GM19238 (cell line): Measurements from ENCODE around the gene ZNF775.
"Not testable (repeated sequence)": the region's sequence is repeated elsewhere in the genome, so short reads cannot be mapped to it uniquely, and the experiment has no call there.

Source experiments
- DNase-seq: peaks from one replicate; pipeline ENCODE4 v3.0.0; 2011; ENCODE audit warnings: low spot score; ENCODE audit not compliant: insufficient read length

Gene ZNF775

DNA sequence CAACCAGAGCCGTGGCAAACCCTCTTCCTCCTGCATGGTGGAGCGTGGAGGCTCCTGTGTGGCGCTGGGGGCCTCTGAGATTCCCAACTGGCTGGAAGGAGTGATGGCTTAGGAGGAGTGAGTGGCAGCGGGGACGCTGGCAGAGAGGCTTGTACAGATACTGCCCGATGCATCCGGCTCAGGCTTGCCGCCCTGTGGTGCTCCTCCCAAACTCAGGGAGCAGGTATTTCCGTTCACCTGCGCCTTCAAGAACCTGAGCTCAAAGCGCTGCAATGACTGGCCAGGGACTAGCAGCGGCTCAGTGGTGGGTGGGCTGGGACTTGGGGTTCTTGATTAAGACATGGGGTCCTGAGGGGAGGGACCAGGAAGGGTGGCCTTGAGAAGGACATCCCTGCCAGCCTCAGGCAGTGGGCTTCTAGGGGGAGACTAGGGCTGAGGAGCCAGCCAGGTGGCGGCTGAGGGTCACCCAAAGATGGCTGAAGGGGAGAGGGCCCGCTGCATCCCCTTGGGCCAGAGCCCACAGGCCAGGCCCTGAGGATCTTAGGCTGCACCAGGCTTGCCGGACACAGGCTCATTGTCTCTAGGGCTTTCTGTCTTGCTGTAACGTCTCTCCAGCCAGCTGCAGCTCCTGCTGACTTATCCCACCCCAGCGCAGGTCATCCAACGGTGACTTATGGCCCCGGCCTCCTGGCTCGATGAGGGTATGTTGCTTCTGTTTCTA, 3.2 kb downstream of the ZNF775 start:
- DNase-seq, result no peak

- no peak for DNase-seq
Observed at GRCh38 chr7:150382844-150383225, 3.7 kb downstream of the ZNF775 start.

DNA sequence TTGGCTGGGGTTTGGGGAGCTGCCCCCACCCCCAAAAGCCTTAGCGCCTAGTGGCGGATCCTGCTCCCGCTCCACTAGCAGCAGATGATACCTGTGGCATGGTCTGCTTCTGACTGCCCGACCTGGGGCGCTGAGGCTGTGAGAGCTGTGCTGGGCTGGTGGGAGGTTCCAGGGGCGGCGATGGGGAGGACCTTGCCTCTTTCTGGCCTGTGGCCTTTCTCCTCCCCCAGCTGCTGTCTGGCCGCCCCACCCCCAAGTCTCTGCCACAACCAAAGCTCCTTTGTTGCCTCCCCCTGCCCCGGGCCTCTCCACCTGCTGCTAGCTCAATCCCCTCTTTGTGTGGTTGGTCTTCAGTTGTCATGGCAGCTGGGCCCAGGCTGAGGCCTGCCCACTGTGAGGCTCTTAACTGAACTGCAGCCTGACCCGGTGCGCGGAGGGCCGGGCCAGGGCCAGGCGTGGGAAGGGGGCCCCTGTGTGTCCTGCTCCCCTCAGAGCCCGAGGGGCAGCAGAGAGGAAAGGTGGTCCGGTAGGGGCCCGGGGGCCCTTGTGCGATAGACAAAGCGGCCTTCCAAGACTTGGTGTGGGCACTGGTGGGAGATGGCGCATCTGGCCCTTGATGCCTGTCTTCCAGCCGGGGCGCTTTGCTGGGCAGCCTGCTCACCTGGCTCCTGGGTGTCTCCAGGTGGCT, 4.7 kb downstream of the ZNF775 start:
- no peak for DNase-seq

DNA sequence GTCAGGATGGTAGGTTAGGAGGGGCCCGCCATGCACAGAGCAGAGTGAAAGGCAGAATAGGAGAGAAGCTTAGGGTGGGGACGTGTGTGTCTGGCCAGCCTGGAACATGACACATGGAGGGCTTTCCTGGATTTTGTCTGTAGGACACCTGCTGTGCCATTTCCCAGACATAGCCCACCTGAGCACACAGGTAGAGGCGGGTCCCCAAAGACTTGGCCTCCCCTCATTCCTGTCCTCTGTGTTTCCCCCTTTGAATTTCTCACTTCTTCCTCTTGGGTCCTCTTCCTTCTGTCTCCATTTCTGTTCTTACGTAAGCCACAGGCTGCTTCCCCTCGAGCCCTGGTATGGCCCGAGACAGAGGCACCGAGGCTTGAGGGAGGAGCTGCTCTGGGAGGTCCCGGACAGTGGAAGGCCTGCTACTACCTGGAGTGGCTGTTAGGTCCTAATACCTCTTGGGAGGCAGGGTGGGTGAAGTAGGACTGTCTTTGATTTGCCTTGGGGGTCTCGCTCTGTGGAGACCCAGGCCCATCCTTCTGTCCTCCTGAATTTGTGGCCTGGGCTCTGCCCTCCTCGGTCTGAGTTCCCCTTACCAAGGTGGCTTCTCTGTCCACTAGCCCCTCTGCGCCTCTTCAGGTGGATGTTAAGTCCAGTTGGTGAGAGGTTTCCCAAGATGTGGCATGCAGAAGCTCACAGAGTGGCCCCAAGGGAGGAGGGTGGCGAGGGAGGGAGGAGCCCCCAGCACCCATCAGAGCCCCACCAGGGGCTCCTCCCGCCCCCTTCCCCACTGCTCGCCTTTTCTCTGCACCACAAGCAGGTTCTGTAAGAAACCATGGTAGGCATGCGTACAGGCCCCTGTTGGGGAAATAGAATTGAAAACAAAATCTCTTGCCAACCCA, 5.5 kb downstream of the ZNF775 start:
- DNase-seq, result no peak

DNA sequence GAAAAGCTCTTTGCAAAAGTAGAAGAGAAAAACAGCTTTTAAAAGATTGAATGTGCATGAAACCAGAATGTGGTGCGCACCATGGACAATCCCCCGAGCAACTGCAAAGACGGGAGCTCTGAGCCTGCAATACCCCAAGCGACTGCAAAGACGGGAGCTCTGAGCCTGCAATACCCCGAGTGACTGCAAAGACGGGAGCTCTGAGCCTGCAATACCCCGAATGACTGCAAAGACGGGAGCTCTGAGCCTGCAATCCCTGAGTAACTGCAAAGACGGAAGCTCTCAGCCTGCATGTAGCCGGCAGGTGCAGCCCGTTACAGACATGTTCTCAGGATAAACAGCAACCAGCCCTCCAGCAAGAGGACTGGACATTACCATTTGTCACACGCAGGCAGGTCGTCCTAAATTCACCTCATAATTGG, 6.2 kb downstream of the ZNF775 start:
- no peak for DNase-seq

DNA sequence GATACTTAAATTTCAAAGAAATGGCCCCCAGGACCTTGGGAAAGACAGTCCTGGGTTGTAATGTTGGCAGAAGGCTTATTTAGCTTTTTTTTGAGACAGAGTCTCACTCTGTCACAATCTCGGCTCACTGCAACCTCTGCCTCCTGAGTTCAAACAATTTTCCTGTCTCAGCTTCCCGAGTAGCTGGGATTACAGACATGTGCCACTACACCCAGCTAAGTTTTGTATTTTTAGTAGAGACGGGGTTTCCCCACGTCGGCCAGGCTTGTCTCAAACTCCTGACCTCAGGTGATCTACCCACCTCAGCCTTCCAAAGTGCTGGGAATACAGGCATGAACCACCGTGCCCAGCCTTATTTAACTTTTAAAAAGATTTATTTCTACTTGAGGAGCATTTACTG, 6.8 kb downstream of the ZNF775 start:
- not testable (repeated sequence) for DNase-seq

DNA sequence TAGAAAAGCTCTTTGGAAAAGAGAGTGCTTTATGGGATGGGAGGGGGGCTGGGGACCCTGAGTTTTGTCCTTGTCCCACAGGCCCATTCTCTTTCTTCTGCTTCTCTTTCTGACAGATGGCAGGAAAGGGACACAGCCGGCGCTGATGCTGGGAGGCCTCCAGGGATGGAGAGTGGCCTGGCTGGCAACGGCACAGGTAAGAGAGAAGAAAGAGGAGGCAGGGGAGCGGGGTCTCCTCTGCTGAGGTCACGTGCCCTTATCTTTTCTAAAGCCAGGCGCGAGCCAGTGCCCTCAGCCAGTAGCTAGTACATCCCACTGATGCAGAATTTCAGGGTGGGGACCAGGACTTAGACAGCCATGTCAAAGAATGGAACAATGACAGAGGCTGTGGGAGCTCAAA, 9.2 kb downstream of the ZNF775 start:
- DNase-seq, result no peak

- DNase-seq, result no peak
Observed at GRCh38 chr7:150388709-150389531, 9.8 kb downstream of the ZNF775 start.

DNA sequence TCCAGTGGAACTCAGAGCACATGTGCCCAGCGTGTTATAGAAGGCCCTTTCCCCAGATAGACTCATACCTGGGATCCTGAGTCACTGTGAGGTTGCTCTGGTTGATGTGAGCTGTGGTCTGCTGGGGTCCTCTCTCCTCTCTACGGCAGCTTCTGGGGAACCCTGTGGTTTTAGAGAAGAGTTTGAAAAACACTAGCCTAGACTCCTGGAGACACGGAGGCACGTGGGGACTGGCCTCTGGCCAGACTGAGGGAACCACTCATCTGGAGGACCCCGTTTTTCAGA, 10.3 kb downstream of the ZNF775 start:
- no peak for DNase-seq

DNA sequence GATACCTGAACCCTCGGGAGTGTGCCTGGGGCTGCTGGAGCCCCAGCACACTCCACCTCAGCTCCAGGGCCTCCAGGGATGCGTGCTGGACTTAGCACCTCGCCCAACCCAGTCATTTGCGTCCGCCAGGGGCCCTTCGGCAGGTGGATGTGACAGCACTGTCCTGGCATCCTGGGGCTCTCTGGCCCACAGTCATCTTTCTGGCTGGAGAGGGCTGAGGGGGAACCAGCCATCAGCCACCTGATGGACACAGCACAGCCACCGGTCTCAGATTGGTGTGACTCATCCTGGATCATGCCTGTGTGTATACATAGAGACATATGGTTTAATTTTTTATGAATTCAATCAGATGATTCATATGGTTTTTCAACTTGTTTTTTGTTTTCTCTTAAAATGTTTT, 11.1 kb downstream of the ZNF775 start:
- no peak for DNase-seq

GRCh38 chr7:150393325-150393724, 14.2 kb downstream of the ZNF775 start:
- DNase-seq, result no peak

DNA sequence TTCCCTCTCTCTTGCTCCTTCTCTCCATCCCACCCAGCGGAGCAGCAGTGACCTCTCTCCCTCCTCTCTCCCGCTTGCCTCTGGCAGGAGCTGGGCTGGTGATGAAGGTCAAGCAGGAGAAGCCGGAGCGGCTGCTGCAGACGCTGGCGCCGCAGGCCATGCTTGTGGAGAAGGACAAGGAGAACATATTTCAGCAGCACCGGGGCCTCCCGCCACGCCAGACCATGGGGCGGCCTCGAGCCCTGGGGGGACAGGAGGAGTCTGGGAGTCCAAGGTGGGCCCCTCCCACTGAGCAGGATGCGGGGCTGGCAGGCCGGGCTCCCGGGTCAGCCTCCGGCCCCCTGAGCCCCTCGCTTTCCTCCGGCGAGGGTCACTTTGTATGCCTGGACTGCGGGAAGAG, 17.3 kb downstream of the ZNF775 start:
- DNase-seq, result no peak

DNA sequence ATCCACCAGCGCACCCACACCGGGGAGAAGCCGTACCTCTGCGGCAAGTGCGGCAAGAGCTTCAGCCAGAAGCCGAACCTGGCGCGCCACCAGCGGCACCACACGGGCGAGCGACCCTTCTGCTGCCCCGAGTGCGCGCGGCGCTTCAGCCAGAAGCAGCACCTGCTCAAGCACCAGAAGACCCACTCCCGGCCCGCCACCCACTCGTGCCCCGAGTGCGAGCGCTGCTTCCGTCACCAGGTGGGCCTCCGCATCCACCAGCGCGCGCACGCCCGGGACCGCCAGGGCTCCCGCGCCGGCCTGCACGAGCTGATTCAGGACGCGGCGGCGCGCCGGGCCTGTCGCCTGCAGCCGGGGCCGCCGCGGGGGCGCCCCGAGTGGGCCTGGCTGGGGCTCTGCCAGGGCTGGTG, 17.7 kb downstream of the ZNF775 start:
- no peak for DNase-seq

- DNase-seq, result no peak
Observed at GRCh38 chr7:150397346-150398107, 18.4 kb downstream of the ZNF775 start.

DNA sequence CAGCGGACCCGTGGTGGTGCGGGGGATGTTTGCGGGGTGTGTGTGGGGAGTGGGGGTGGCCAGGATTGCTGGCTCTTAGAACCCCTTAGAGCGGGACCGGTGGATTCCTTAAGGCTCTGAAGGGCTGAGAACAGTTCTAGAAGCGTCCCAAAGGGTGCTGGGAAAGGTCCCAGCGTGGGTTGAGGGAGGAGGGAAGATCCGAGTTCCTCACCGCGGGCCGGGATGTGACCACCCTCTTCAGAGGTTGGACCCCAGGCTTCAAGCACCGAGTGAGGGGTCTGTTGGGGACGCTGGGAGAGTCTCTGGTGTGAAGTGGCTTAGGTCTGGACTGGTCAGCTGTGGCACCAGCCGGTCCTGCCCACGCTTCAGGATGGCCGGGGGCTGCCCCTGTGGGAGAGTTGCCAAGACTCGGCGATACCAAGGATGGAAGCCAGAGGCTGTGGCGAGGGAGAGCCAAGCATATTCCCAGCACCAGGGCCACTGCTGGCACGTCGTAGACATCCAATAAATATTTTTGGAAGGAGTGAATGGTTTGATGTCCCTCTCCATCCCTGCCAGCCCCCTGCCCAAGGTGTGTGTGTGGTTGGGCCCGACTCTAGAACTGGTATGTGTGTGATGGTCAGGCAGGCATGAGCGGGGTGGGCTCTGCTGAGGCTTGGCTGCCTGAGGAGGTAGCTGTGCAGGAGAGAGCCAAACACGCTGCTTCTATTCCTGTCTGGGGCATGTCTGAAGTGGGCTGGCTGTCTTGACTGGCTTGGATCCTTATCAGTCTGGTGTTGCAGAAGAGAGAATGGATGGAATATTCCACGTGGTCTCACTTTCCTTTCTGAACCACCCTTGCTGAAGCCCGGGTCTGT, 19.2 kb downstream of the ZNF775 start:
- no peak for DNase-seq

GRCh38 chr7:150398965-150399320, 19.8 kb downstream of the ZNF775 start:
- no peak for DNase-seq

DNA sequence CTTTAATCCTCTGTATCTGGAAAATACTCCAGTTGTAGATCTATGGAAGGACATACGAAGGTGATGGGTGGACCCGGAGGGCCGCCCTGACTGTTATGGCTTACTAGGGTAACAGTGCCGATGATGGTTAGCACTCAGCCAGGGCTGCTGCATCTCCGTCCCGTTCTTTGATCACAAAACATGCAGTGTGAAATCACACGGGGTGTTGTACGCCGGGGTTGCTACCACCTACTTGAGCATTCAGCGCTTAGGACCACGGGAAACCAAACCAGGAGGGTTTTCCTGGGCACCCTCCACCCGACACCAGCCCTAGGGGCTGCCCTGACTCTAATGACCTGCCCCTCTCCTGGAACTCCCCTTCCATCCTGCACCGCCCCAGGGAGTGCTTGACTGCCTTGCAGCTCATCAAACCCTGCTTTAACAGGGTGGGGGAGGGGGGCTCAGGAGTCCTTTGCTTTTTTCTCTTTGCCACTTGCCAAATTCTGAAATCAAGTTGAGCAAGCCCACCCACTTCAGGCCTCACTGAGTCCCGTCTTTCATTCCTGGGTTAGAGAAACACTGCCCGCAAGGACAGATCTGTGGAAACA, 20.4 kb downstream of the ZNF775 start:
- no peak for DNase-seq

GRCh38 chr7:150400008-150400787, 21.1 kb downstream of the ZNF775 start:
- no peak for DNase-seq
